GM13976 (cell line): Measurements from ENCODE around the gene PTPRM.

Source experiments
- DNase-seq: peaks from one replicate; pipeline ENCODE4 v3.0.0; 2012; ENCODE audit warnings: low spot score
- CTCF ChIP-seq: IDR thresholded peaks from 2 replicates; pipeline ENCODE4 v1.5.1; 2012; ENCODE audit warnings: borderline replicate concordance, mild to moderate bottlenecking; ENCODE audit not compliant: insufficient read depth; ENCODE audit errors: extremely low read depth, missing control alignments, control extremely low read depth
- in situ Hi-C: fragments of 300-500 bp; cut with MboI; formaldehyde crosslinking; loops from one replicate; pipeline ENCODE4 v1.12.0; 2022; ENCODE audit warnings: low sequenced_read_pairs, mixed read lengths, inconsistent platforms; ENCODE audit not compliant: unreplicated experiment

Gene PTPRM

DNA sequence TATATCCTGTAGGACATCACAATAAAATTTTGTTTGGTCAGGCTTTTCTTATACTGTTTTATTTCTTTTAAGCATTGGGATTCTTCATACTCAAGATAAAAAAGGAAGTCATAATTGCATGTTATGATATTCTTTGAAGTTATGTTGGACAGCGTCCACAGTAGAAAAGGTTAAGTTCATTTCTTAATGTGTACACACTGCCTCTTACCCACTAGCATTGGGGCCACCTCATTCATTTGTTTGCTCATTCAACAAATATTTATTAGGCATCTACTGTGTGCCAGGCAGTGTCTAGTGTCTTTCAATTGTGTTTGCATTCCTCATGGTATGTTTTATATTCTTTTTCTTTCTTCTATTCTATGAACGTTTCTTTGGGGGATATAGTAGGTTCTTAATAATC lies 70.2 kb downstream of the PTPRM start:
- DNase-seq: no peak
- in situ Hi-C loops: no loop called here
- no peak for TF ChIP-seq CTCF

GRCh38 chr18:7638321-7638720 lies 71.2 kb downstream of the PTPRM start:
- DNase-seq: no peak
- in situ Hi-C loops: no loop called here
- TF ChIP-seq CTCF: no peak

DNA sequence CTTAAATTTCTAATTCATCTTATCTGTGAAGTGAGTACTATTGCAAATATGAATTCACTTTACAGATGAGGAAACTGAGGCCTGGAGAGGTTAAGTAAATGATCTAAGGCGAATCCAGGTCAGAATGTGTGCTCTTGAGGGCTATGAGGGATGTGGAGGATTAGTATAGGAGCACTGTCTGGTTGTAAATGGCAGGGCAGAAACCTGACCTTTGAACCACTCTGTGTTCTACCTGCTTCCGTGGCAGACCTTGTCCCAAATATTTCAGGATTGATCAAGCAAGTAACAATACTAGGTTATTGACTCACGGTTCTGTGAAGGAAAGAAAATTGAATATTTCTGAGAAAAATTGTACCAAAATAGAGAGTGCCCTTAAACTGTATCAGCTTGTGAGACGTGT lies 74.7 kb downstream of the PTPRM start:
- no peak for DNase-seq
- in situ Hi-C loops: no loop called here
- no peak for TF ChIP-seq CTCF

GRCh38 chr18:7642331-7642890 lies 75.3 kb downstream of the PTPRM start:
- no peak for DNase-seq
- in situ Hi-C loops: no loop called here
- TF ChIP-seq CTCF: no peak

DNA sequence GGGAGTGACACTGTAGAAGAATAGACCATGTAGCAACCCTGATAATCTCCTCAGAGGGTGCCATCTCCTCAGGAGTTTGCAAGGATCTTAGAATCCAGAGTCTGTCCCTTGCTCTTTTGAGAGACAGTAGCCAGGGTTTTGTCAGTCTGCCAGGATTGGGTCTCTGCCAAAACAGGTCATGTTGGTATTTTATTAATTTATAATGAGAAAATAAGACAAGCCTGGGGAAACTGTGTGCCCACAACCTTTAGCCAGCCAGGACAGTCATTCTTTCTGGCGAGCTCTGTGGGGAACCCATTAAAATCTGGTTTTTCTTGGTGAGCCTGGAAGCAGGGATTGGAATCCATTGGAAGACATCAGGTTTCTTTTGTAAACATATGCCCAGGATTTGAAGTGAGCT lies 78.6 kb downstream of the PTPRM start:
- in situ Hi-C loops: no loop called here
- no peak for TF ChIP-seq CTCF
- DNase-seq: no peak

GRCh38 chr18:7646174-7646886 lies 79.2 kb downstream of the PTPRM start:
- in situ Hi-C loops: no loop called here
- TF ChIP-seq CTCF: no peak
- DNase-seq: no peak
